Activated CD8-positive, alpha-beta memory T cell treated with anti-CD3 and anti-CD28 coated beads, Interleukin-2, amount 50 U/mL, for 24 hours (primary cell): ENCODE data around the gene PPP1R37.

Experiments
- DNase-seq: peaks from one replicate; pipeline ENCODE4 v3.0.0-alpha.2; 2020; ENCODE audit errors: extremely low read depth

PPP1R37 gene

GRCh38 chr19:45169602-45170001, 76.6 kb downstream of the PPP1R37 start:
- no peak for DNase-seq

GRCh38 chr19:45170146-45171106, 77.4 kb downstream of the PPP1R37 start:
- no peak for DNase-seq

- DNase-seq = no peak
Measured at GRCh38 chr19:45171211-45171623, 78.2 kb downstream of the PPP1R37 start.

GRCh38 chr19:45172173-45172572, 79.2 kb downstream of the PPP1R37 start:
- DNase-seq = no peak

GRCh38 chr19:45172611-45173208, 79.7 kb downstream of the PPP1R37 start:
- no peak for DNase-seq

GRCh38 chr19:45173816-45174215, 80.8 kb downstream of the PPP1R37 start:
- DNase-seq = no peak

GRCh38 chr19:45175515-45176345, 82.8 kb downstream of the PPP1R37 start:
- DNase-seq = no peak

GRCh38 chr19:45177817-45178261, 84.9 kb downstream of the PPP1R37 start, which contains the start of gene TRAPPC6A:
TSS of gene TRAPPC6A (minus strand) at chr19:45178237. CDS start at chr19:45178218, 19 bp downstream.
- DNase-seq = no peak

GRCh38 chr19:45178262-45179071, 85.5 kb downstream of the PPP1R37 start, which contains the start of gene BLOC1S3:
TSS of gene BLOC1S3 (plus strand) at chr19:45178784. CDS start at chr19:45179297, 513 bp downstream.
- DNase-seq = peak; percentile 99

- DNase-seq = no peak
Measured at GRCh38 chr19:45179072-45179891, 86.3 kb downstream of the PPP1R37 start.

GRCh38 chr19:45179892-45180370, 87.0 kb downstream of the PPP1R37 start:
- DNase-seq = no peak

- no peak for DNase-seq
Measured at GRCh38 chr19:45180936-45181335, 88.0 kb downstream of the PPP1R37 start.

- no peak for DNase-seq
Measured at GRCh38 chr19:45182758-45183157, 89.8 kb downstream of the PPP1R37 start.

GRCh38 chr19:45184115-45184514, 91.1 kb downstream of the PPP1R37 start:
- DNase-seq = no peak

GRCh38 chr19:45186509-45187334, 93.7 kb downstream of the PPP1R37 start:
- DNase-seq = no peak

- no peak for DNase-seq
Measured at GRCh38 chr19:45187421-45188100, 94.6 kb downstream of the PPP1R37 start.

GRCh38 chr19:45189971-45190370, 97.0 kb downstream of the PPP1R37 start:
- no peak for DNase-seq

GRCh38 chr19:45191375-45191774, 98.4 kb downstream of the PPP1R37 start:
- no peak for DNase-seq
